Activated CD8-positive, alpha-beta T cell treated with anti-CD3 and anti-CD28 coated beads for 36 hours (primary cell): ENCODE data around the gene LIME1. TPM values are rescaled to one million over a fixed set of nuclear protein-coding genes. Genes with fewer than 3 reads are reported as not detected.

Source experiments
- ATAC-seq: fragments of 200-7000 bp; cut with Tn5 transposase; one replicate; pipeline ENCODE4 v1.10.0; 2021; ENCODE audit warnings: mild to moderate bottlenecking, moderate library complexity
- CTCF ChIA-PET: fragments of 350-600 bp; sonication (Branson Sonifier 250); formaldehyde crosslinking; loops from one replicate; lab custom pipeline; 2021; ENCODE audit warnings: antibody characterized with exemption; lab: Charles Lee
- POLR2A ChIA-PET: fragments of 350-600 bp; sonication (Branson Sonifier 250); formaldehyde crosslinking; loops from one replicate; lab custom pipeline; 2021; ENCODE audit warnings: antibody characterized with exemption; lab: Charles Lee
- DNase-seq: peaks from one replicate; pipeline ENCODE4 v3.0.0-alpha.2; 2020
- H3K27ac Mint-ChIP-seq: one replicate; pipeline ENCODE4 v1.8.0; 2021; ENCODE audit warnings: mild to moderate bottlenecking, mixed read lengths
- H3K27me3 Mint-ChIP-seq: one replicate; pipeline ENCODE4 v1.8.0; 2021; ENCODE audit warnings: mixed read lengths
- H3K36me3 Mint-ChIP-seq: one replicate; pipeline ENCODE4 v1.8.0; 2021; ENCODE audit warnings: low read depth, mixed read lengths
- H3K4me1 Mint-ChIP-seq: one replicate; pipeline ENCODE4 v1.8.0; 2021; ENCODE audit warnings: low read depth, mixed read lengths
- H3K4me3 Mint-ChIP-seq: one replicate; pipeline ENCODE4 v1.8.0; 2021; ENCODE audit warnings: mild to moderate bottlenecking, moderate library complexity, mixed read lengths
- H3K9me3 Mint-ChIP-seq: one replicate; pipeline ENCODE4 v1.8.0; 2021; ENCODE audit warnings: mixed read lengths
- CTCF ChIP-seq: fragments of 200-600 bp; IDR thresholded peaks from one replicate; pipeline ENCODE4 v1.8.0; 2022; ENCODE audit warnings: antibody characterized with exemption, mild to moderate bottlenecking
- intact Hi-C: fragments of 100-400 bp; cut with micrococcal nuclease; formaldehyde crosslinking; loops from one replicate; pipeline ENCODE4 v1.10.0; 2022
- total RNA-seq, 2 experiments: library from RNA; stranded (reverse); gene quantifications; one replicate each; pipeline ENCODE4 v1.2.3, GENCODE V29; 2021

LIME1 gene
- total RNA-seq, 2 experiments from 2014 or later: 15.5 to 16.8 TPM

- Mint-ChIP-seq H3K9me3 (no peaks in the 10 kb centered on the region), H3K27me3 (no peaks in the 10 kb centered on the region), H3K4me1 (peaks cover 29% of the 10 kb centered on the region), H3K27ac (no peak overlapping the region), H3K4me3 (no peak overlapping the region), H3K36me3 (no peaks in the 10 kb centered on the region)
- CTCF ChIA-PET: interaction anchor here (1.5 kb wide), 1 partner anchor 45 kb away, joined by 5 read pairs; the partner anchor contains the start of genes ARFRP1 and ZGPAT
- ATAC-seq (no peak), DNase-seq (no peak)
- intact Hi-C loops: no loop called here
- POLR2A ChIA-PET: interaction anchor here (1.4 kb wide), 1 partner anchor 11 kb away, joined by 4 read pairs; no protein-coding TSS in a partner anchor
- TF ChIP-seq CTCF: no peak
Observed at GRCh38 chr20:63752411-63753101, 16.1 kb downstream of the LIME1 start.

- no peak for ATAC-seq
- POLR2A ChIA-PET: interaction anchor here (1.7 kb wide), 1 partner anchor 15 kb away, joined by 4 read pairs; no protein-coding TSS in a partner anchor
- Mint-ChIP-seq H3K9me3 (no peaks in the 10 kb centered on the region), H3K27me3 (no peaks in the 10 kb centered on the region), H3K27ac (no peak overlapping the region), H3K4me3 (no peak overlapping the region), H3K4me1 (peaks cover 29% of the 10 kb centered on the region), H3K36me3 (no peaks in the 10 kb centered on the region)
- intact Hi-C loops: no loop called here
- CTCF ChIA-PET: interaction anchor here (1.5 to 2.4 kb wide), 2 partner anchors 33 to 46 kb away, joined by 5 to 8 read pairs; partner anchors contain the start of genes ARFRP1 and ZGPAT
- no peak for DNase-seq
- no peak for TF ChIP-seq CTCF
Observed at GRCh38 chr20:63753381-63753780, 16.9 kb downstream of the LIME1 start.

GRCh38 chr20:63754008-63754407, 17.5 kb downstream of the LIME1 start:
- ChIA-PET CTCF (interaction anchor here (1.5 to 2.4 kb wide), 2 partner anchors 32 to 47 kb away, joined by 5 to 8 read pairs; partner anchors contain the start of genes ARFRP1 and ZGPAT), POLR2A (interaction anchor here (1.7 kb wide), 1 partner anchor 15 kb away, joined by 4 read pairs; no protein-coding TSS in a partner anchor)
- no peak overlapping the region for H3K4me3 Mint-ChIP-seq
- H3K36me3 Mint-ChIP-seq: no peaks in the 10 kb centered on the region
- no peak for ATAC-seq
- no peaks in the 10 kb centered on the region for H3K9me3 Mint-ChIP-seq
- H3K27me3 Mint-ChIP-seq: no peaks in the 10 kb centered on the region
- DNase-seq: no peak
- intact Hi-C loops: no loop called here
- no peak for TF ChIP-seq CTCF
- H3K27ac Mint-ChIP-seq: no peak overlapping the region
- H3K4me1 Mint-ChIP-seq: peaks cover 26% of the 10 kb centered on the region

GRCh38 chr20:63755933-63756647, 19.6 kb downstream of the LIME1 start:
- H3K9me3 Mint-ChIP-seq: no peaks in the 10 kb centered on the region
- no peak overlapping the region for H3K27ac Mint-ChIP-seq
- TF ChIP-seq CTCF: no peak
- no peak overlapping the region for H3K4me3 Mint-ChIP-seq
- H3K36me3 Mint-ChIP-seq: no peaks in the 10 kb centered on the region
- intact Hi-C loops: no loop called here
- ChIA-PET CTCF (interaction anchor here (1.4 to 2.4 kb wide), 3 partner anchors 12 to 30 kb away, joined by 3 to 8 read pairs (median 8); no protein-coding TSS in a partner anchor), POLR2A (interaction anchor here (0.7 kb wide), 1 partner anchor 11 kb away, joined by 3 read pairs; no protein-coding TSS in a partner anchor)
- ATAC-seq (no peak), DNase-seq (no peak)
- no peaks in the 10 kb centered on the region for H3K27me3 Mint-ChIP-seq
- H3K4me1 Mint-ChIP-seq: peaks cover 14% of the 10 kb centered on the region
